HG02973 (cell line): ENCODE measurements around the gene AKAIN1.

Source experiments
- ATAC-seq: cut with Tn5 transposase; IDR thresholded peaks from one replicate; pipeline ENCODE4 v1.9.1; 2021; ENCODE audit warnings: moderate library complexity; ENCODE audit not compliant: unreplicated experiment

The AKAIN1 gene

DNA sequence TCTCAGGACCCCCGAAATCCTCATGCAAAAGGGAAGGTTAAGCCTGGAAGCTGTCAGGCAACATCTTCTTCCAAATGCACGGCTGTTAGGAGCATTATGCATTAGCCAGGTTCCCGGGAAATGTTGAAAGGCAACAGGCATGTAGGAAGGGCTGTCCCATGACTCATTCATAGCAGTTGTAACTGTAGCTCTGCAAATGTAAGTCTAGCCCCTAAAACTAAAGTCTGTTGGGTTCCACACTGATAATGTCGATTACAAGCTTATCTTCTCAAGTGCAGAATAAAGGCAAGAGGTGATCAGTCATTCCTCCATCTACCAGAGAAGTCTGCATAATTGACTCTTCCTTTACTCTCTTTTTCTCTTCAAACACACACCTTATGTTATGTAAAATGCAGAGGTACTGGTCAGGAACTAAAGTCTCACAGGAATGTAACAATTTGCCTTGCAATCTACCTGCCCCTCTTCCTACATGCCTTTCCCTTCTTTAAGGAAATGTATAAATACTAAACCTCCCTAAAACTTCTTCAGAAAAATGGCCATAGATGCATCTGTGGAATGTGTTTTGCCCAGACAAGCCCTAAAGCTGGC, 99.8 kb downstream of the AKAIN1 start:
- ATAC-seq = no peak

GRCh38 chr18:5095239-5095638, 101.8 kb downstream of the AKAIN1 start:
- no peak for ATAC-seq

GRCh38 chr18:5093902-5094301, 103.2 kb downstream of the AKAIN1 start:
- no peak for ATAC-seq
